GM12892 (cell line): Measurements from ENCODE around the gene HAUS1. TPM values are rescaled to one million over a fixed set of nuclear protein-coding genes. Genes with fewer than 3 reads are reported as not detected.
A peak's percentile ranks its signal among the peaks of the same experiment; 100 is the strongest.

Experiments used
- DNase-seq: peaks from one replicate; pipeline ENCODE4 v3.0.0; 2011; ENCODE audit not compliant: insufficient read length
- FAIRE-seq: peaks from 2 replicates; lab custom pipeline; 2011; peaks lifted over from hg19 to GRCh38; lab: Jason Lieb, UNC
- POLR2A ChIP-seq: IDR thresholded peaks from 2 replicates; pipeline ENCODE4 v1.6.1; 2011; ENCODE audit warnings: low read depth, low read length, control low read depth
- POLR2AphosphoS5 ChIP-seq: IDR thresholded peaks from 2 replicates; pipeline ENCODE4 v1.6.1; 2011; ENCODE audit warnings: low read depth, low read length, control low read depth
- TAF1 ChIP-seq: IDR thresholded peaks from 2 replicates; pipeline ENCODE4 v1.6.1; 2011; ENCODE audit warnings: low read depth, mild to moderate bottlenecking, control low read depth, low read length, borderline replicate concordance
- polyA plus RNA-seq: library from polyadenylated mRNA; unstranded; fragments of >200 nt; gene quantifications from one replicate; pipeline ENCODE4 v1.2.1, GENCODE V29; 2012; ENCODE audit warnings: missing spikeins, inconsistent platforms; ENCODE audit not compliant: missing spikeins

The HAUS1 gene, protein sequence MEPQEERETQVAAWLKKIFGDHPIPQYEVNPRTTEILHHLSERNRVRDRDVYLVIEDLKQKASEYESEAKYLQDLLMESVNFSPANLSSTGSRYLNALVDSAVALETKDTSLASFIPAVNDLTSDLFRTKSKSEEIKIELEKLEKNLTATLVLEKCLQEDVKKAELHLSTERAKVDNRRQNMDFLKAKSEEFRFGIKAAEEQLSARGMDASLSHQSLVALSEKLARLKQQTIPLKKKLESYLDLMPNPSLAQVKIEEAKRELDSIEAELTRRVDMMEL
- polyA plus RNA-seq, result 74.3 TPM

DNA sequence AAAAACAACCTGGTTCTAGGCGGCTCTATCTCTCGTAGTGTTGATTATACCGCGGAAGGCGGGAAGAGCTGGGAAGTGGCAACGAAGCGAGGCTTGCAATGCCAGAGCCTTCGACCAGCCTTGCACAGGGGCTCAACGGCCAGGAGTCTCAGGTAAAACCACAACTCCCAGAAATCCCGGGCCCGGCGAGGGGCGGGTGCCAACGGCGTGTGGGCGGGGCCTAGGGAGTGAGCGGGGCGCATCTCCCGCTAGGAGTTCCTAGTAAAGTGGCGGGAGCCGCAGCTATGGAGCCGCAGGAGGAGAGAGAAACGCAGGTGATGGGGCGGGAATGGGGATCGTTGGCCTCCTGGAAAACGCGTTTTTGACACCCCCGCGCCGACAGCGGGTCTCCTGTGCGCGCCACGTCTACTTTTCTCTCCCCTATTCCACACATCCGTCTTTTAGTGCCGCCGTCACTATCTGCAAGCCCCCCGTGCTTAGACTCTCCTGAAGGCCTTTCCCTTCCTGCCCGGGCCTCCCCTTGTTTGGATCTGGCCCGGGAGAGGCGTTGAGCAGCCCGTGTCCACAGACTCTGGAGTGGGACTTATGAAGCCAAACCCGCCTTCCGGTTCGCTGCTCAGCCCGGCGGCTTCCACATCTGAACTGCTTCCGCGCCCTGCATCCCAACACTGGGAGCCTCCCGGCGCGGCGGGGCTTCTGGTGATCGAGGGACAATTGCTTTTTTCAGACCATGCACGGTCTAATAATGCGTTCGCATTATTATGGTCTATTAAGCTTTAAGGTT lies at the start of gene HAUS1:
TSS of gene HAUS1 (plus strand) at position 258 of the 784 bp plus-strand sequence. CDS start at position 285, 27 bp downstream.
- DNase-seq (peak; percentile 76), FAIRE-seq (peak; percentile 86)
- no peak for TF ChIP-seq POLR2AphosphoS5
- peak; percentile 65 for TF ChIP-seq POLR2A

DNA sequence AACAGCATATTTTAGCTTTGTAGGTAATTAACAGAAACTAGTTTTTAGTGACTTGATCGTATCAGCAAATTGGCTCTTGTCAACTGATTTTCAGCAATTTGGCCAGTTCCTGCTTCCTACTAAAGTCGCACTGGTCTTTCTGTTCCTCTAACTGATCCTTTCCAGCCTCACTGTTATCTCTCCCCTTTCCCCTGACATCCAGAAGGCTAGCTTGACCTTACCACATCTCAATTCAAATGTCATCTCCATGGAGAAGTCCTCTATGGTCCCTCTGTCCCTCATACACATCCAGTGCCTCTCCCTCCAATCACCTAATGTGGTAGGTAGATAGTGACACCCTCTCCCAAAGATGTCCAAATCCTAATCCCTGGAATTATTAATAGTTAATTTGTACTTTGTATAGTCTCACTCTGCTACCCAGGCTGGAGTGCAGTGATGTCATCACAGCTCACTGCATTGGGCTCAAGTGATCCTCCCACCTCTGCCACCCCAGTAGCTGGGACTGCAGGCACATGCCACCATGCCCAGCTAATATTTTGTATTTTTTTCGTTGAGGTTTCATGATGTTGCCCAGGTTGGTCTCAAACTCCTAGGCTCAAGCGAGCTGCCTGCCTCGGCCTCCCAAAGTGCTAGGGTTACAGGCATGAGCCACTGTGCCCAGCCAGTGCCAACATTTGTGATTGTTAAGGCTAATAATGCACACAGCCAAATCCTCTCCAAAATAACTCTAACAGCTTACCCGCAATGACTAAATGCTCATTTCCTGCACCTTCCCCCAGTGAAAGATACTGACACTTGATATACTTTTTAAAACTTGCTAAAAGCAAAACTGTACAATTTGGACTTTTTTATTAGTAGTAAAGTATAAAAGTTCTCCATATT lies 49.0 kb upstream of the HAUS1 start:
- FAIRE-seq, result peak; percentile 56
- no peak for DNase-seq
- TF ChIP-seq TAF1 (no peak), POLR2AphosphoS5 (no peak), POLR2A (no peak)

DNA sequence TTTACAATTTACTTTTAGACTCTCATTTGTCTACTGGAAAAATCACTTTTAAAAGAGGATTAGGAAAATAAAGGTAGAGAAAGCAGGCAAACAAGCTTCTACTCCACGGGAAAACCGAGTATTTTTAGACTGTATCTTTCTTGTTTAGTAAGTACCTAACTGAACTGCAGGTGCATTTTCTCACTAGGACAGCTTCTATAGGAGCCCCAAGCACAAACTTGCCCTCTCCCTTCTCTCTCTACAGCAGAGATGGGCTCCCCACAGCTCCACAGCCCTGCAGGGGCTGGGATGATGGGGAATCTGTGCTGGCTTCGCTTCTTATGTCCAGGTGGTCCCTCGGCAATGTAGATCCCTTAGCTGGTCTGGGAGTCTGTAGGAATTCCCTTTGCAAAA lies 48.4 kb upstream of the HAUS1 start:
- DNase-seq (no peak), FAIRE-seq (no peak)
- no peak for TF ChIP-seq TAF1
- TF ChIP-seq POLR2AphosphoS5, result no peak
- TF ChIP-seq POLR2A, result no peak

DNA sequence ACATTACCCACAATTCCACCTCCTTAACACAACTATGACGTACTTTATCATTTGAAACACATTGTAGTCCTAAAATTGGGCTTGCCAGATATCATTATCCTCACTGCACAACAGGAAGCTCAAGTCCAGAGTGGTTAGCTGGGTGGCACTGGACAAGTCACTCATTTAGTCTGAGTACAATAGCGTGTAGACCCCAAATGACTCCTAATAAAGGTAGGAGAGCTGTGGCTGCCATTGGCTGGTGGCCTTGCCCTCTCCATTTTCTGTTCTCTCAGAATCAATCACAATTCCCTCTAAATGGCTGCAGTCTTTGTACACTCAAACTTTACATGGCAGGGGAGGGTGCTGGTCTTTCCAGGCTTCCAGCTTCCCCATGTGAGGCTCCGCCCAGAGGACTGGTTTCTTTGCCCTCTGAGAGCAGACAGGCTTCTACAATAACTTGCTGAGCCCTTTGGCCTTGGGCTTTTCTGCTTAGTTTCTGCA lies 43.8 kb upstream of the HAUS1 start:
- TF ChIP-seq TAF1, result no peak
- no peak for TF ChIP-seq POLR2AphosphoS5
- TF ChIP-seq POLR2A, result no peak
- peak; percentile 42 for FAIRE-seq

DNA sequence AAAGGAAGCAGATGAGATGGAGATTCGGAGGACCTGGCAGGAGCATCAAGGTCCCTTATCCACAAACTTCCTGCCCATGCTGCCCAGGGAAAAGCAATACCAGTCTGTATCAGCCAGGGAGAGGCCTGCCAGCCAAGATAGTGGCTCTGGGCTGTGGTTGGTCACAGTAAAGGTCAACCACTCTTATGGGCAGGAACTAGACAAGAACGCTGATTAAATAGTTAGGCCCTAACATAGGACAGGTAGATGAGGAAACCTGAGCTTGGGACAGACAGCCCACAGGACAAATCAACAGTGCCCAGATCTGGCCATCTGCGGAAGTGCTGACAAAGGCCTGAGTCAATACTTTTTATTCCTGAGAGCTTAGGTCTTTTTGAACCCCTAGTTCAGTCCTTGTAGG lies 42.8 kb upstream of the HAUS1 start:
- TF ChIP-seq POLR2A (no peak), POLR2AphosphoS5 (no peak), TAF1 (no peak)
- FAIRE-seq, result peak; percentile 56
- no peak for DNase-seq

More for the DNA sequence above, 43.8 kb upstream of the HAUS1 start:
- no peak for DNase-seq

DNA sequence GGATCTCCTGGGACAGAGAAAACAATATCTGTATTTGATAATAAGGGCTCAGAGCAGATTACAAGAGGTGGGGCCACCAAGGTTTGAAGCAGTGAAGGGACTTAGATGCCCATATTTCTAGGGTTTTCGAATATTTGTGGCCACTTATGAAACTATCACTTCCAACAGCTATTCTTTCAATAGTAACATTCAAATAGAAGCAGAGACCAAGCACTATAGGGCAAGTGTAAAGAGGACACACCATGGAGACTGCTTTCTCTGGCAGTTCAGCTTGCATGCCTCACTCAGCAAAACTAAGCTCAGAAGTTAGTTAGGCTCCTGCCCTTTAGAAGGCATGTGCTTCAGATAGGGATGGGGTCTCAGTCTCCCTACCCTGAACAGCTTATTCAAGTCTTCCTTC lies 42.4 kb upstream of the HAUS1 start:
- TF ChIP-seq TAF1, result no peak
- no peak for TF ChIP-seq POLR2A
- no peak for TF ChIP-seq POLR2AphosphoS5
- FAIRE-seq, result peak; percentile 72
- no peak for DNase-seq

DNA sequence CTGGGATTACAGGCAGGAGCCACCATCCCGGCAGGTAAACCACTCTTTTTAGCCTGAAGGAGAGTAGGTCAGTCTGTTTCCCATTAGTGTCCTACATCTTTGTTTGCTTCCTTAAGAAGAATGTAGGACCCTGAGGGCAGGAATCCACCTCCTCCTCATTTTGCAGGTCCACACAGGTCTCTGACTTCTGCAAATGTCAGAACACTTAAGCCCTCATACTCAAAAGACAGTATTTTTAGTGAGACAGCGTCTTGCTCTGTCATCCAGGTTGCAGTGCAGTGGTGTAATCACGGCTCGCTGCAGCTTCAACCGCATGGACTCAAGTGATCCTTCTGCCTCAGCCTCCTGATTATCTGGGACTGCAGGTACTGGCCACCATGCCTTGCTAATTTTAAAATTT lies 41.4 kb upstream of the HAUS1 start:
- no peak for TF ChIP-seq POLR2A
- TF ChIP-seq TAF1, result no peak
- no peak for TF ChIP-seq POLR2AphosphoS5
- no peak for FAIRE-seq
- no peak for DNase-seq

DNA sequence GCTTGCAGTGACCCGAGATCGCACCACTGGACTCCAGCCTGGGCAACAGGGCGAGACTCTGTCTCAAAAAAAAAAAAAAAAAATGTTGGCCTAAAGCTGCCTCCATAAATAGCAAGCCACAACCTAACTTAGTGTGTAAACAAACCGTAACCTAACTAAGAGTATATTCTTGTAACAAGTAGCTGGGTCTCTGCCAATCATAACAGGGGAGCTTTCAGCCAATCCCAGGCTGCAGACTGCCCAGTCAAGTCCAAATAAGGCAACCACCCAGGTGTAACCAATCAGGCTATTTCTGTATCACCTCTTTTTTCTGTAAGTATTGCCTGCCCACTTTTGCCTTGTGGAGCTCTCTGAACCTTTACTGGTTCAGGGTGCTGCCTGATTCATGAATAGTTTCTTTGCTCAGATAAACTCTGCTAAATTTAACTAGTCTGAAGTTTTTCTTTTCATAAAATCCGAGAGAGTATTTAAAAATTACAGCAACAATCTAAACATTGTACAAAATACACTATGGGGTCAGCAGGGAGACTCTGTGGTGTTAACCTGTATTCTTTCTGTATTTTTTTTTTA lies 36.7 kb upstream of the HAUS1 start:
- TF ChIP-seq TAF1 (no peak), POLR2A (no peak), POLR2AphosphoS5 (no peak)
- DNase-seq (no peak), FAIRE-seq (peak; percentile 64)

DNA sequence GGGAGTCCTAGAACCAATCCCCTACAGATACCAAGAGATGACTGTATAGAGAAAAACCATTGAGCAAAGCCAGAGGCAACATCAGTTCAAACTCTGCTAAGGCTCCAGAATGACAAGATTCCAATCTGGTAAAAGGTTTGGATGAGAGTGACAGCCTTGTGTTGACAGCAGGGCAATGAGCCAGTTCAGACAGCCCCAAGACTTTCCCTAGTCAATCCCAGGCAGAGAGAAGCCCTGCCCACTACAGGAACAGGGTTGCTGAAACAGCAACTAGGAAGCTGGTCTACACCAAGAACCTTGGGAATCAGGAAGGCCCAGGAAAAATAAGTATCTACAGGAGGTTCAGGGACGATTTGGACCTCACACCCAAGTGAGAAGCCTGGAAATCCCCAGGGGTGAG lies 35.4 kb upstream of the HAUS1 start:
- no peak for DNase-seq

DNA sequence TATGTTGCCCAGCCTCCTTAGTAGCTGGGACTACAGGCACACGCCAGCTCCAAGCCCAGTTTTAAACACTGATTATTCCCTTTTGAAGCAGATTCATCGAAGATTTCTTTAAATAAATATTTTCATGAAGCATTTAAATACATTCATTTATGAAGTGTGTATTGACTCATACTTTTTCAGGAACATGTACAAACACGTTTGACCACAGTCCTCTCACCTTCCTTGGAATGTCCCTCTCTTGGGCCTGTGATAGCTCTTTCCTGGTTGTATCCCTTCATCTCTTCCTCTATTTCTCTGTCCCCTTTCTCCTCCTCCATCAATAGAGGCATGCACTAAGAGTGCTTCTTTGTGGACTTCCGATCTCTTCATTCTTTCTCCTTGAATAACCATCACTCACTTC lies 34.7 kb upstream of the HAUS1 start:
- TF ChIP-seq POLR2A (no peak), TAF1 (no peak), POLR2AphosphoS5 (no peak)
- DNase-seq (no peak), FAIRE-seq (no peak)

More for the DNA sequence above, 35.4 kb upstream of the HAUS1 start:
- FAIRE-seq, result no peak
- TF ChIP-seq POLR2AphosphoS5, result no peak

DNA sequence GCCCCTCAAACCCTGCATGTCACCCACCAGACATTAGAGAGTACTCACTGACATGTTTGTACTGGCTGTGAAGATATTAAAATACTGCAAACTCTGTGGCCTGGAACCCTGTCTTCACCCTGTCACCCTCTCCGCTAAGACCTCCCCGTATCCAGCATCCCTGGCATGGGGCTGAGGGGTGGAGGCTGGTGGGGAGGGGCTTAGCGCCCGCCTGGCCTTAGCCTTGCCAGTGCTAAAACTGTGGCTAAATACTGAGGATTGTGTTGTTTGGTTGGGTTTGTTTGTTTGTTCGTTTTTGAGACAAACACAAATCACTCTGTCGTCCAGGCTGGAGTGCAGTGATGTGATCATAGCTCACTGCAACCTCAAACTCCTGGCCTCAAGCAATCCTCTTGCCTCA lies 34.0 kb upstream of the HAUS1 start:
- no peak for TF ChIP-seq POLR2AphosphoS5
- TF ChIP-seq POLR2A, result no peak
- TF ChIP-seq TAF1, result no peak
- DNase-seq (no peak), FAIRE-seq (no peak)
